HL-60 (cell line): Measurements from ENCODE around the gene SLC17A8.

Source experiments
- DNase-seq, 2 experiments: peaks; one replicate each; pipeline ENCODE4 v3.0.0-alpha.2; 2010 to 2020; ENCODE audit warnings: low read depth in 1 of 2, low spot score in 1 of 2
- H3K27ac ChIP-seq: fragments of 250-450 bp; sonication (Bioruptor Pico); replicated peaks from 2 replicates; pipeline ENCODE4 v1.5.1; 2020; ENCODE audit warnings: mild to moderate bottlenecking, moderate library complexity
- H3K27me3 ChIP-seq: fragments of 250-450 bp; sonication (Bioruptor Pico); 2 replicates; pipeline ENCODE4 v1.5.1; 2021; ENCODE audit warnings: mild to moderate bottlenecking, moderate library complexity; ENCODE audit not compliant: insufficient read depth, poor library complexity, severe bottlenecking
- H3K4me3 ChIP-seq: replicated peaks from 2 replicates; pipeline ENCODE4 v1.5.1; 2011; ENCODE audit warnings: mild to moderate bottlenecking, control low read depth, low read length; ENCODE audit not compliant: insufficient read depth
- CTCF ChIP-seq: IDR thresholded peaks from one replicate; pipeline ENCODE4 v1.5.1; 2011; ENCODE audit warnings: low read length, control low read depth, inconsistent platforms; ENCODE audit not compliant: insufficient read depth
- GABPA ChIP-seq: IDR thresholded peaks from 2 replicates; pipeline ENCODE4 v1.6.1; 2012; ENCODE audit warnings: low read depth
- POLR2AphosphoS5 ChIP-seq: IDR thresholded peaks from 2 replicates; pipeline ENCODE4 v1.6.1; 2012; ENCODE audit warnings: low read depth
- REST ChIP-seq: IDR thresholded peaks from 2 replicates; pipeline ENCODE4 v1.6.1; 2012; ENCODE audit warnings: low read depth; ENCODE audit not compliant: insufficient replicate concordance
- SPI1 ChIP-seq: IDR thresholded peaks from 2 replicates; pipeline ENCODE4 v1.6.1; 2012; ENCODE audit warnings: low read depth, mild to moderate bottlenecking, borderline replicate concordance

Gene SLC17A8

GRCh38 chr12:100359822-100360221, 2.9 kb downstream of the SLC17A8 start:
- no peak overlapping the region for H3K27ac ChIP-seq
- no peak overlapping the region for H3K4me3 ChIP-seq
- no peak for DNase-seq
- no peaks in the 10 kb centered on the region for H3K27me3 ChIP-seq
- no peak for TF ChIP-seq CTCF

- H3K27ac ChIP-seq = no peak overlapping the region
- no peak overlapping the region for H3K4me3 ChIP-seq
- H3K27me3 ChIP-seq = no peaks in the 10 kb centered on the region
- TF ChIP-seq GABPA = no peak
- TF ChIP-seq CTCF = no peak
- TF ChIP-seq POLR2AphosphoS5 = no peak
- TF ChIP-seq REST = no peak
- TF ChIP-seq SPI1 = no peak
- no peak for DNase-seq
Observed at GRCh38 chr12:100360450-100360849, 3.6 kb downstream of the SLC17A8 start.

GRCh38 chr12:100364324-100364723, 7.5 kb downstream of the SLC17A8 start:
- no peak for DNase-seq
- H3K27ac ChIP-seq = no peak overlapping the region
- H3K4me3 ChIP-seq = no peak overlapping the region
- TF ChIP-seq REST (no peak), POLR2AphosphoS5 (no peak), GABPA (no peak), CTCF (no peak), SPI1 (no peak)
- no peaks in the 10 kb centered on the region for H3K27me3 ChIP-seq

GRCh38 chr12:100365411-100365810, 8.5 kb downstream of the SLC17A8 start:
- no peak overlapping the region for H3K27ac ChIP-seq
- DNase-seq = no peak
- no peaks in the 10 kb centered on the region for H3K27me3 ChIP-seq
- no peak overlapping the region for H3K4me3 ChIP-seq
- TF ChIP-seq SPI1 (no peak), REST (no peak), CTCF (no peak), POLR2AphosphoS5 (no peak), GABPA (no peak)
